ENCODE measurements around the gene LRBA.

The LRBA gene

GRCh38 chr4:150495550-150495949 is 519.5 kb downstream of the LRBA start:
- DNase-seq (ENCODE audit: low read depth), result no peak

DNA sequence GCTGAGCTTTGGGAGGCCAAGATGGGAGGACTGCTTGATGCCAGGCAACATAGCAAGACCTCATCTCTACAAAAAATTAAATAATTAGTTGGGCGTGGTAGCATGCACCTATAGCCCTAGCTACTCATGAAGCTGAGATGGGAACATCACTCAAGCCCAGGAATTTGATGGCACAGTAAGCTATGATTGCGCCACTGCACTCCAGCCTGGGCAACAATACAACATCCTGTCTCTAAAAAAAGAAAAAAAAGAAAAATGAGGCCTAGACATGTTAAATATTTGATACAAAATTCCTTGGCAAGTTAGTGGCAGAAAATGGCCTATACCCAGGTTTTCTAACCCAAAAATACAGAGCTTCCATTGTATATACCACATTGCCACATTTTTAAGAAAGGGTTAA is 521.2 kb downstream of the LRBA start:
- DNase-seq (ENCODE audit: low read depth), result no peak

- no peak for DNase-seq (ENCODE audit: low read depth)
Observed at GRCh38 chr4:150491132-150492049, 523.7 kb downstream of the LRBA start.

GRCh38 chr4:150482581-150482980 is 532.5 kb downstream of the LRBA start:
- no peak for DNase-seq (ENCODE audit: low read depth)

GRCh38 chr4:150479657-150480056 is 535.4 kb downstream of the LRBA start:
- DNase-seq (ENCODE audit: low read depth), result no peak

DNA sequence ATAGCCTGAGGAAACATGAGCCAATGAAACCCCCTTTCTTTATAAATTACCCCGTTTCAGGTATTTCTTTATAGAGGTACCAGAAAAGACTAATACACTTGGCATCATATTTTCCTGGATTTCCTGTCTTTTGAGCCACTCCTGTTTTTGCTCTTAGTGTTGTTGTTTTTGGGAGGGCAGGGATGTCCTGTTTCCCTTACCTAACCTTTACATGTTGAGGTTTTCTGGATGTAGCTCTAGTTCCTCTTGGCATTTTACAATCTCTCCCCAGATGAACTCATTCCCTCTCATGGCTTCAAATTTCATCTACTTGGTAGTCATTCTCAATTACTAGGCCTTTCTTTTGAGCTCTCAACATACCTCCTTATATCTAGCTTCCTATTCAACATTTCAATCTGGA is 537.2 kb downstream of the LRBA start:
- DNase-seq (ENCODE audit: low read depth), result no peak

DNA sequence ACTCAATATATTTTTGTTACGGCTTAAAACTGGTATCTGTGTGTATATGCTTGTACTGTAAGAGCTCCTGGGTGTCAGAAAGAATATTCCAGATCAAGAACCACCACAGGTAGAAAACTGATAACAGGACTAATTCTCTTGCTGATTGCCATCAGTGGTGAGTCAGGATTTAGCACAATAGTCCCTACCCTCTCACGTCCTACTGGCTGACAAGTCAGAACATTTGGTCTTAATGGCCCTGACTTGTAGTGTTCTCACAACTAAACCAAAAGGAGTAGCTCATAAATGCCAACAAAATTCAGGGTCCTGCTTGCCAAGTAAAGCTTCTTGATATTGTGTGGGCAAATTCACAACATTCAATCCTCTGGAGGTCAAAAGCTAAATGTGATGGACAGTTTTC is 538.3 kb downstream of the LRBA start:
- DNase-seq (ENCODE audit: low read depth), result no peak

GRCh38 chr4:150475763-150476162 is 539.3 kb downstream of the LRBA start:
- DNase-seq (ENCODE audit: low read depth), result no peak

GRCh38 chr4:150464523-150464922 is 550.6 kb downstream of the LRBA start:
- DNase-seq (ENCODE audit: low read depth), result no peak

DNA sequence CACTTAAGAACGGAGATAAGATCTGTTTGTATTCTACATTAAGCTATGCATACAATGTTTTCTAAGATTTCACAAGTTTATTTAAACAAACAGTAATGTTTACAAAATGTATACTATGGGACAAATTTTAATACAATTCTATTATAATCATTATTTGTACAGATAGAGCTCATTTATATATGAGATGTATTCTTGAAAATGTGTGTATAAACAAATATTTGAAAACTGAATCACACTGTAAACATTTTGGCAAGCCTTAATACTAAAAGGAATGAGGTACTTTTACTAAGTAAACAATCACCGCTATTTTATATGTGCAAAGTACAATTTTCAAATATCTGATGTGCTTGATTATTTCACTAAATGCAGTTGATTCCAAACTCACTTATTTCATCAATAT is 552.3 kb downstream of the LRBA start:
- DNase-seq (ENCODE audit: low read depth), result no peak

DNA sequence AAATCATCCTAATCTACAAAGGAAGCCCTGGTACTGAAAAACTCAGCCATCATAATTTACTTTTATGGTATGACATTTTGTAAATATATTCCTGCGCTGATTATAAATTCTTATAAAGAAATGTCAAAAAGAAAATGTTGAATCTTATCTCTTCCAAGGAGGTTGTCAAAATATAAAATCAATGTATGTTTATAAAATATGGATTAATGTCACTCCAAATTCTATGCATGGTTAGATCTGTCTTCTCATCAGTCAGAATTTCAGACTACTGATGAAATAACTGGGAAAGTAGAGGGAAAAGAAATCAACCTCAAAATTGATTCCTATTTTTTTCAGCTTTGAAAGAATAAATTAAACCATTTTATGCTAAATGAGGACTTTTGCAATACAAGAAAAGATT is 553.1 kb downstream of the LRBA start:
- no peak for DNase-seq (ENCODE audit: low read depth)

DNA sequence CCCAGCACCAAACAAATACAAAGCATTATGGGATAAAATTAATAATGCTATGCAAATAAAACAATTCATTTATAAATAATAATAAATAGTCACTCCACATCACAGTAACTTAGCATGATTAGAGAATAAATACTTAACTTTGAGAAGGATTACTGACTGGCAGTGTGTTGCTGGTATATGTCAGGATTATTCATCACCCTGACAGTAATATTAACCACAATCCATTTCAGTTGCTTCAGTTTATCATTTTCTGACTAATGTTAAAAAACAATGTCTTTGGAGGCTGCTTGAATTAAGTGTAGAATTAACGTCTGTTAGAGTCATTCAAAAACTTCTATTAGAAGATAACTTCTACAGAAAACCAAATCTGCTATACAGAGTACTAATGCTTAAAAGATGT is 557.3 kb downstream of the LRBA start:
- no peak for DNase-seq (ENCODE audit: low read depth)

DNA sequence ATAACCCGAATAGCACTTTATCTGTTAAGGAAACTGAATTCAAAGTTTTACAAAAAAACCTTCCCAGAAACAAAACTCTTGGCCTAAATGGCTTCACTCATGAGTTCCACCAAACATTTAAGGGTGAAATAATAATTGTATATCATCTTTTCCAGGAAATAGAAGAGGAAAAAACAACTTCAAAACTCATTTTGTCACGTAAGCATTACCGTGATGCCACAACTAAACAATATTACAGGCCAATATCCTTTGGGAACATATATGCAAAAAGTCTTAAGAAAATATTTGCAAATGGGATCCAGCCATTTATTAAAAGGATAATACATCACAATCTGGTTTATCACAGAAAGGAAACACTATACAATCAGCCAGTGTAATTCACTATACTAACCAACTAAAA is 563.2 kb downstream of the LRBA start:
- no peak for DNase-seq (ENCODE audit: low read depth)

- no peak for DNase-seq (ENCODE audit: low read depth)
Observed at GRCh38 chr4:150447356-150447755, 567.7 kb downstream of the LRBA start.

DNA sequence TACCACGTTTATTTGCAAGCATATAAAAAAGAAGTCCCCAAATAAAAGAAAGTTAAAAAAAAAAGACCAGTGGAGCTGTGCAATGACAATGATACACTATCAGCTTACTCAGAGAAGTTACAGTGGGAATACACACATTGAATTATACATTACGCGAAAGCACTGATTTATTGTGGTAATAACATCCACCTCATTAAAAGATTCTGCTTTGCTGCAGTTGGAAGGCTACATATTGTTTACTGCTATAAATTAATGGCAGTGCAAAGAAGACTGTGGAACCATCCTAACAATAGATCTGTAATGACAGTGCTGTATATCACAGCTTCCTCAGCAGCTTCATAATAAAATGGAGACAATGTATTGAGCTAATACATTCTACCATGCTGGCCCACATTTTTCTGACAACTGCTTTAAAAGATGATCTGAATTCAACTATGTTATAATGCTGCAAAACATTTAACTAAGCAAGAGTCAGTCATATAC is 575.6 kb downstream of the LRBA start:
- DNase-seq (ENCODE audit: low read depth), result no peak

- DNase-seq (ENCODE audit: low read depth), result no peak
Observed at GRCh38 chr4:150436598-150437370, 578.3 kb downstream of the LRBA start.

GRCh38 chr4:150431221-150431620 is 583.9 kb downstream of the LRBA start:
- no peak for DNase-seq (ENCODE audit: low read depth)

- no peak for DNase-seq (ENCODE audit: low read depth)
Observed at GRCh38 chr4:150425161-150425560, 589.9 kb downstream of the LRBA start.

DNA sequence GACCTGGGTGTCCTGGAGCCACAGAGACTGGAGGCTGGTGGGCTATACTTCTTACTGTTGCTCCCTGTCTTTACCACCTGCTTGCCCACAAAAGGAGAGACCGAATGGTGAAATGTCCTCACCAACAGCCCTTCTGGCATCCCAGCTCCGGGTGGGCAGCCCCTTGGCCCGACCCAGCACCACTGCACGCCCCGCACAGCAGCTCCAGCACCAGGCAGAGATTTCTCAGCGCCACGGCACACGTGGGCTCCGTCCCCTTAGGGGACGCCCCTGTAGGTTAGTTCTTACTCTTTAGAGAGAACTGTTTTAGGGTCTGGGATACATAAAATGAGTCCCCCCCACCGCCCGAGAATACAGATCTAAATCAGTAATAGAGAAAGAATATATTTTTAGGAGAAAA is 591.6 kb downstream of the LRBA start:
- DNase-seq (ENCODE audit: low read depth), result no peak

DNA sequence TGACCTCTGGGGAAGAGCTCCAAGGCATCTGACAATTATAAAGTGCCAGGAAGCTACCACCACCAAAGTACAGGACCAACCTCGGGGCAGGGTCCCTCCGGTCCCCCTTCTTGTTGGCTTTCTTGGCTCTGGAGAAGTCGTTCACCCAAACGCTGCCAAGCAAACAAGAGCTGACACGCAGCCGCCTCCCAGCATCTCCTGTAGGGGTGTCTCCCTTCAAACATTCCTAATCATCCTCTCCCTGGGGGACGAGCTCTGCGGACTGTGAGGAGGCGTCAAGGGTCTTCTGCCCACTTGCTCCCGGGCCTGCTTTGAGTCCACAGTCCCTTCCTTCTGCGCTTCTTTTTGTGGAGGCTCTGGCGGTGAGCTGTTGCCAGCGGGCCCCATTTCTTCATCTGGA is 592.0 kb downstream of the LRBA start:
- no peak for DNase-seq (ENCODE audit: low read depth)

DNA sequence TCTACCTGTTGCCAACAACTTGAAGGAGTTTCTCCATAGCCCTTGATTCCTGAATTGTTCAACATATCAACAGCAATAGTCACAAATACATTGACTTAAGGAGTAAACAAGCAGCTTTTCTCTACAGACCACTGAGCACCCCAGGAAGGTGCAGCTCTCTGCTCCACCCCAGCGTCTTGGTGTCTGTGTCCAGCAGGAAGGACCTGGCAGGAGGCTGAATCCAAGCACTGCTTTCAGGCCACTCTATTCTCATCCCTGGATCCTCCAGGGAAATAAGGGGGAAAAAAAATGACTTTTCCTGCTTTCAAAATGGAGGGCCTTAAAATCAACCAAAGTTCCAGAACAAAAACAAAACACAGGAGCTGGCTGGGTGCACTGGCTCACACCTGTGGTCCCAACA is 593.5 kb downstream of the LRBA start:
- no peak for DNase-seq (ENCODE audit: low read depth)

- DNase-seq (ENCODE audit: low read depth), result no peak
Observed at GRCh38 chr4:150419939-150420338, 595.1 kb downstream of the LRBA start.

- no peak for DNase-seq (ENCODE audit: low read depth)
Observed at GRCh38 chr4:150418757-150419410, 596.2 kb downstream of the LRBA start.

All from activated gamma-delta T cell treated with anti-CD3 and anti-CD28 coated beads, Interleukin-2, amount 50 U/mL, for 16 hours (primary cell).